ENCODE results near the gene OR56B4.

OR56B4 gene

GRCh38 chr11:6094186-6094585, 13.3 kb upstream of the OR56B4 start:
- no peak for TF ChIP-seq CTCF (IDR thresholded peaks at IDR 0.05)

GRCh38 chr11:6095798-6096197, 11.7 kb upstream of the OR56B4 start:
- no peak for TF ChIP-seq CTCF (IDR thresholded peaks at IDR 0.05)

GRCh38 chr11:6096417-6096816, 11.1 kb upstream of the OR56B4 start:
- no peak for TF ChIP-seq CTCF (IDR thresholded peaks at IDR 0.05)

GRCh38 chr11:6099577-6099976, 7.9 kb upstream of the OR56B4 start:
- no peak for TF ChIP-seq CTCF (IDR thresholded peaks at IDR 0.05)

- no peak for TF ChIP-seq CTCF (IDR thresholded peaks at IDR 0.05)
Observed at GRCh38 chr11:6110011-6110410, 2.5 kb downstream of the OR56B4 start.

- no peak for TF ChIP-seq CTCF (IDR thresholded peaks at IDR 0.05)
Observed at GRCh38 chr11:6111673-6112072, 4.2 kb downstream of the OR56B4 start.

- TF ChIP-seq CTCF (IDR thresholded peaks at IDR 0.05): no peak
Observed at GRCh38 chr11:6116638-6117037, 9.2 kb downstream of the OR56B4 start.

GRCh38 chr11:6124245-6124644, 16.8 kb downstream of the OR56B4 start:
- no peak for TF ChIP-seq CTCF (IDR thresholded peaks at IDR 0.05)

Measured in LNCAP (cell line).